GM21447 (cell line): Measurements from ENCODE around the gene ERCC6.

ENCODE experiments used
- ATAC-seq: cut with Tn5 transposase; IDR thresholded peaks from one replicate; pipeline ENCODE4 v1.9.1; 2021; ENCODE audit not compliant: unreplicated experiment

ERCC6 gene

DNA sequence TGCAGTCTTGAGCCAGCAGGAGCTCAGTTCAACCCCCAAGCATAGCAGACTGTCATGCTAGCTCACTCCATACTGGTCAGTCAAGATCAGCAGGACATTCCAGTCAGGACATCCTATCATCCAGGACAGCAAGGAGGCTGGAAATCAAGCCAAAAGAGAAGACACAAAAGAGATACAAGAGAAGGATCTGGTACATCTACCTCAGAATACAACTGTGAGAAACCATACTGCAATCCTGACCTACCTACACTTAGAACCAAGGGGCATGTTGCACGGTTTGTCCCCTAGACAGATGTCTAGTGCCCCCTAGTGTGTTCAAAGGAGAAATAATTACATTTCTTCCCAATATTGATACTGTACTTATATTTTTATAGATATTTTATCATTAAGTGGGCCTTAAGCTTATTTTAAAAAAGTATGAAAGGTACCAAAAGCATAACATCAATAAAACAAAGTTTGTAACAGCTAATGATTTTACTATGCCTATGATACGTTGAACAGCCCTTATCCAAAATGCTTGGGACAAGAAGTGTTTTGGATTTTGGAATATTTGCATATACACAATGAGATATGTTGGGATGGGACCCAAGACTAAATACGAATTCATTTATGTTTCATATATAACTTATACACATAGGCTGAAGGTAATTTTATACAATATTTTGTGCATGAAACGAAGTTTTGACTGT, 26.7 kb downstream of the ERCC6 start:
- no peak for ATAC-seq

- no peak for ATAC-seq
Measured at GRCh38 chr10:49509771-49510303, 29.1 kb downstream of the ERCC6 start.

- no peak for ATAC-seq
Measured at GRCh38 chr10:49508654-49509053, 30.3 kb downstream of the ERCC6 start.

- ATAC-seq: no peak
Measured at GRCh38 chr10:49508249-49508648, 30.7 kb downstream of the ERCC6 start.

- no peak for ATAC-seq
Measured at GRCh38 chr10:49505589-49505988, 33.3 kb downstream of the ERCC6 start.

GRCh38 chr10:49505076-49505475, 33.8 kb downstream of the ERCC6 start:
- ATAC-seq: no peak

DNA sequence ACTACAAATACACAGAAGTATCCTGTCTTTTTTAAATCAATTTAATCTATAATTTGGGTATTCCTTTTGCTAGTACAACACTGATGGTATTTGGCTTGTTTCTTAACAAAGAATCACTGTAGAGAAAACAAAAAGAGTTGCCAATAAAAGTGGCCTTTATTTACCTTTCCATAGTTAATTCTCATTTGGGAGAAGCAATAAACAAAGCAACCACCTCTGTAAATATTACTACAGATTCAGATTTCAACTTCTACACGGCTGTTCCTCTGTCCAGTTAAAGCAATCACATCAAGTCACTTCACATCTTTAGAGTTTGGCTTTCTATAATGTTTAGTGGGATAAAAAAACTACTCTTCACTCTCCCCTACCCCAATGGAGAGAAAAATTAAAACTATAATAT, 34.4 kb downstream of the ERCC6 start:
- ATAC-seq: no peak

DNA sequence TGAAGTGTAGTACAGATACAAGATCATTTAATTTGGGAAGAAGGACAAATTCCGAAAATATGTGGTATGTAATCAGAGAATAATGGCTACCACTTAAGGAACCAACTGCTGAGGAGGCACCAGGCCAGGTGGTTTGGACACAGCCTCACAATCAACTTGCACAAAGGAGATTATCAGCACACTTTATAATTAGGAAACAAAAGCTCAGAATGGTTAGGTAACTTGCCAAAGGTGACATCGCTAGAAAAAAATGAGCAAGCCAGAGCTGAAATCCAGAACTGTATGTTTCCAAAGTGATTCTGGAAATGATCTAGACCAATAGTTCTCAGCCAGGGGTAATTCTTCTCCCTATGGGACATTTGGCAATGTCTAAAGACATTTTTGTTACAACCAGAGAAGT, 36.6 kb downstream of the ERCC6 start:
- ATAC-seq: no peak

- ATAC-seq: no peak
Measured at GRCh38 chr10:49500412-49500811, 38.5 kb downstream of the ERCC6 start.

- no peak for ATAC-seq
Measured at GRCh38 chr10:49499305-49499851, 39.5 kb downstream of the ERCC6 start.

DNA sequence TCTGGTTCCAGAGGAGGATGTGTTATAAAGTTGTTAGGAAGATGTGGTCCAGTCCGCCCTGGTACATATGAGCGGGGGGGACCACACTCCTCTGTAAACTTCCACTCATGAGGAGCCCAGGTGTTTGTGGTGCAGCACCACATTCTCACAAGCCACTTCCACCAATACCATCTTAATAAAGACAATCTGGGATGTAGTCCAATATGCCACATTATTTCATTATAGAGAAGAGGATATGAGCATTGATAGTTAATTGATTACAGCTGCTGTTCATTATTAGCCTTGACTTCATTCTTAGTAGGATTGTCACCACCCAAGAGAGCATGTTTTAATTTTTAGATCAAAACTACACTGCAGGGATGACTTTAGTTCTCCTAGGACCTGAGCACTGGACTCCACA, 40.5 kb downstream of the ERCC6 start:
- ATAC-seq: no peak

DNA sequence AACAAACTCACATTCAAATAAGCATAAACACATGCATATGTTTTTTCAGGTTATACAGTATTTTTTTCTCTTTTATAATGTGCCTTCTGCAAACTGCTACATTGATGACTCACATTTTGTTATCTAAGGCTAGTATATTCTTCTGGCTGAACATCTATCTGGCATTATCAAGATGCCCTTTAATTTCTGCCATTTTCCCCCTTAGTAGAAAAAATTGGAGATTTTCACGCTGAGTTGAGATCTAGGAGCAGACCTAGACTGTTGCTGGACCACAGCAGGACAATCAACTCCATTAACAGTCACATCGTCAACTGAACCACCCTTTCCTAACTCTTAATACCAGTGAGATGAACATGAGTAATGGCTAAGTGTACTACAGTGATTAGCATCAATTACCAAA, 41.6 kb downstream of the ERCC6 start:
- ATAC-seq: no peak

- ATAC-seq: no peak
Measured at GRCh38 chr10:49488056-49488717, 50.7 kb downstream of the ERCC6 start.

GRCh38 chr10:49486738-49487137, 52.2 kb downstream of the ERCC6 start:
- ATAC-seq: no peak

DNA sequence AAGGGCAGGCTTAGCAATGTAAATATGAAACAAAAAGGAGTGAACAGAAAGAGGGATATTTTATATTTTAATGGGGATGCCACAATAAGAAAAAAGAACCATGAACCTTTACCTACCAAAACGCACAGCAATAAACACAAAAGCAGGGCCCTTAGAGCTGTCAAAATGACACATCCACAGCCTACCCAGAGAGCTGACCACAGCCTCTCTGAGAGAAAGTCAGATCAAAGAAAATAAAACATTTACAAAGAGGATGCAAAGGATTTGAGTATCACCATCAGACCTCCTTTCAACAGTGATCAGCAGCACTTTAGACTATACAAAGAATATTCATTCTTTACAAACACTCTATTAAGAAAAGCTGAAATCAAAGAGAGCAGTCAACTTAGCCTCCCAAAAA, 52.9 kb downstream of the ERCC6 start:
- no peak for ATAC-seq

DNA sequence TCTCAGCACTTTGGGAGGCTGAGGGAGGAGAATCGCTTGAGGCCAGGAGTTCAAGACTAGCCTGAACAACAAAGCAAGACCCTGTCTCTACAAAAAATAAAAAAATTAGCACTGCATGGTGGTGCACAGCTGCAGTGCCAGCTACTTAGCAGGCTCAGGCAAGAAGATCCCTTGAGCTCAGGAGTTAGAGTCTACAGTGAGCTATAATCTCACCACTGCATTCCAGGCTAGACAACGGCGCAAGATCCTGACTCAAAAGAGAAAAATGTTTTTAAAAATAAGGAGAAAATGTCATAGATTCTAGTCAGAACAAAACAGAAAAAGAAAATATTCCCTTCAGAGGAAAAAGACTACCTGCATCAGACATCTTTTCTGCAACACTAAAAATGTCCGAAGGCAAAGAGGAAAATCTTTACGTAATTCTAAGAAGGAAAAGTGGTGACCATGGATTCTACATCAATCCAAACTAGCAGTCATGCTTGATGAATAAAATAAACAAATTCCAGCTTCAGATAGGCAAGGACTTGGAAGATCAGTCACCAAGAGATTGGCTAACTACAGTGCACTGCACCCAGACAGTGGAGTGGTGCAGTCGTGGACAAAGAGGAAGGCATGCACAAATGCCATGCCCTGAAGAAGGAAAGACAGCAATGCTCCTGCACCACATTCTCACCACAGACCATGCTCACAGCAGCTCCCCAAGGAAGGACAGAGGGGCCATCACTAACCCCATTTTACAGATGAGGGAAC, 54.3 kb downstream of the ERCC6 start:
- no peak for ATAC-seq

DNA sequence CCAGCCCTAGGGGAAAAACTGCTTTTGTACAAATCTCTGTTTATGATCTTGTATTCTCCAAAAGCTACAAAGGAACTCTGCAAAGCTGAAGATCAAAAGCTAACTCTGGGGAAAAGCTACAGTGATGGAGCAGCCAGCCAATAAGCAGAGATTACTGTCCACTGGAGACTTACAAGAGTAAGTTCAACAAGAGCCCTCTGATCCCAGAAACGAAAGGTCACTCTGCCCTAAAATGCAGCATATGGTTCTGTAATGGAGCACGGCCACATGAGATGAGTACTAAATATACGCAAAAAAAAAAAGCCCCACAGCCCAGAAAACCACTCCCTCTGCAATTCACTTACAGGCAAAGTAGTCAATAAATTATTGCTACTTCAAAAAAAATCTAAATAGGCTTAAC, 60.1 kb downstream of the ERCC6 start:
- no peak for ATAC-seq

DNA sequence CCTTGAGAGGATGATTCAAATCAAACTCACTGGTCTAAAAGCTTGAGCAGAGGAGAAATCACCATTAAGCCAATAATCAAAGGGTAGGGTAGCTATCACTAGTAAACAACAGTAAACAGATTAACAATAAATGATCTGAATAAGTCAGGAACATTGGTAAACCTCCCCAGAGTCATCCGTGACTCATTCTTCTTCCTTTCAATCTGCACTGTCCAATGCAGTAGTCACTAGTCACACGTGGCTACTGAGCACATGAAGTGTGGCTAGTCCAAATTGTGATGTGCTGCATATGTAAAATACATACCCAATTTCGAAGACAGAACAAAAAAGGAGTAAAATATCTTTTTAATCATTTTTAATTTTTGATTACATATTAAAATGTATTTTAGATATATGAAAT, 64.0 kb downstream of the ERCC6 start:
- ATAC-seq: no peak

GRCh38 chr10:49471532-49471931, 67.4 kb downstream of the ERCC6 start:
- ATAC-seq: no peak

DNA sequence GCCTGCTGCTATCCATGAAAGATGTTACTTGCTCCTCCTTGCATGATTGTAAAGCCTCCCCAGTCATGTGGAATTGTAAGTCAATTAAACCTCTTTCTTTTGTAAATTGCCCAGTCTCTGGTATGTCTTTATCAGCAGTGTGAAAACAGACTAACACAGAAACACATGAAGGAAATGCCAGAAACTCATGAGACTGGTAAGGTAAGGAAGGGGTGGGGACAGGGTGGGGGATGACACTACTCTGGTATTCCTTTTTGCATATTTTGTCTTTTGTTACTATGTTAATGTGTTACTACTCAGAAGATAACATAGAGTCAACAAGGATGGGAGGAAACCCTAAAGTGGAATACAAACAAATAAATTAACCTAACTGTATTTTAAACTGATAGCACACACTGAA, 73.2 kb downstream of the ERCC6 start:
- ATAC-seq: no peak
